IPS-15b (cell line): ENCODE results near the gene KCNH2.

ENCODE experiments used
- H3K27me3 ChIP-seq: one replicate; pipeline ENCODE4 v1.6.1; 2013; ENCODE audit warnings: low read length; ENCODE audit not compliant: control insufficient read depth, insufficient read depth
- H3K36me3 ChIP-seq: one replicate; pipeline ENCODE4 v1.6.1; 2013; ENCODE audit warnings: low read length; ENCODE audit not compliant: control insufficient read depth, insufficient read depth
- H3K4me1 ChIP-seq: one replicate; pipeline ENCODE4 v1.6.1; 2013; ENCODE audit warnings: mild to moderate bottlenecking, low read length; ENCODE audit not compliant: control insufficient read depth, insufficient read depth
- H3K4me3 ChIP-seq: one replicate; pipeline ENCODE4 v1.5.1; 2013; ENCODE audit warnings: low read depth, low read length
- H3K9ac ChIP-seq: one replicate; pipeline ENCODE4 v1.6.1; 2013; ENCODE audit warnings: low read depth, mild to moderate bottlenecking, low read length
- H3K9me3 ChIP-seq: one replicate; pipeline ENCODE4 v1.6.1; 2013; ENCODE audit warnings: mild to moderate bottlenecking, low read length; ENCODE audit not compliant: control insufficient read depth, insufficient read depth

The KCNH2 gene

GRCh38 chr7:150945853-150946420, 32.2 kb downstream of the KCNH2 start:
- Histone ChIP-seq H3K4me3 (no peak overlapping the region), H3K9me3 (no peaks in the 10 kb centered on the region), H3K36me3 (no peaks in the 10 kb centered on the region), H3K9ac (no peak overlapping the region), H3K4me1 (peaks cover 7% of the 10 kb centered on the region), H3K27me3 (peaks cover 8% of the 10 kb centered on the region)

GRCh38 chr7:150945171-150945852, 32.8 kb downstream of the KCNH2 start:
- Histone ChIP-seq H3K9me3 (no peaks in the 10 kb centered on the region), H3K4me1 (peaks cover 7% of the 10 kb centered on the region), H3K27me3 (peaks cover 8% of the 10 kb centered on the region), H3K9ac (no peak overlapping the region), H3K4me3 (no peak overlapping the region), H3K36me3 (no peaks in the 10 kb centered on the region)

DNA sequence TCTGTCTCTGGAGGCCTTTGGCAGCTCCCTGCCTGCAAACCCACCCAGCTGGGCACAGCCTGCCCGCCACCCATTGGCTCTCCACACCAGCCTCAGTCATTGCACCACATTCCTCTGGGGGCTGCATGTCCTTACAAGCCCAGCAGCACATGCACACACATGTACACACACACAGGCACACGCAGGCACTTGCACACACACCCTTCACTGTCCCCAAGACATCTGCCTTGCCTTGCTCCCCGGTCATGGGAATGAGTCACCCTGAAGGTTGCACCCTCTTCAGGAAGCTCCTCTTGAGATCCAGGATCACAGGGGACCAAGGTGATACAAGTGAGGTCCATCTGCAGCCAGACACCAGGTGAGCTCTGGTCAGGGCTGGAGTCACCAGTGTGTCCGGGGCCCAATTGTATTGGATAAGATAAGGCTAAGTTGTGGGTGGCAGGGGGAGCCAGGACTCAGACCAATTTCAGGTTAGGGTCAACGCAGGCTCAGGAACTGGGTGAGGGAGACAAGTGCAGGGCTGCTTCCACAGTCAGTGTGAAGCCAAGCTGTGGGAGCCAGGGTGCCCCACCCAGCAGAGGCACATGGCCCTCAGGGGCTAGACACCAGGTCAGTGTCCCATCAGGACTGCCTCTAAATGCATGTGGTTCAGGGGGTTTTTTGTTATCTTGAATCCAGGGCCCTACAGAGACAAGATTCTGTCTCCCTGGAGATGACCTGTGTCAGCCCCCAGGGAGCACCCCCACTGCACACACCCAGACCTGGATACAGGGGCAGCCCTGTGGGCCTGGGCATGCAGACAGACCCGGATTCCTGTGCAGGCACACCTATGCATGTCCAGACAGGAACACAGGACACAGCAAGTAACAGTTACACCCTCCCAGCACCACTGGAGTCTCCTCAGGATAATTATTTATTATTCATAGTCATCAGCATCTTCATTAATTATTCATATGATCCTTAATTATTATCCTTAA, 33.8 kb downstream of the KCNH2 start:
- H3K4me3 ChIP-seq: no peak overlapping the region
- no peak overlapping the region for H3K9ac ChIP-seq
- peaks cover 8% of the 10 kb centered on the region for H3K27me3 ChIP-seq
- peaks cover 7% of the 10 kb centered on the region for H3K4me1 ChIP-seq
- H3K9me3 ChIP-seq: no peaks in the 10 kb centered on the region
- no peaks in the 10 kb centered on the region for H3K36me3 ChIP-seq

DNA sequence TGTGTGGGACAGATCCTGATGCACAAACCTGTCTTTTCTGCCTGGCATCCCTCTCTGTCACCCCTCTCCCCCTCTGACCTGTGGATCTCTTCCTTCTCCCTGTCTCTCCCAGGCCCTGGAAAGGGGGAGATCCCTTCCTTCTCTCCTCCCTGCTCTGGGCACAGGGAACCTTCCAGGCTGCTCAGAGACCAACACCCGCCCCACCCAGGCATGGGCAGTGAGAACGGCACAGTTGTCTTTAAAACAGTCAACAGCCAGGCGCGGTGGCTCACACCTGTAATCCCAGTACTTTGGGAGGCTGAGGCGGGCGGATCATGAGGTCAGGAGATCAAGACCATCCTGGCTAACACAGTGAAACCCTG, 34.7 kb downstream of the KCNH2 start:
- H3K4me3 ChIP-seq: no peak overlapping the region
- no peak overlapping the region for H3K9ac ChIP-seq
- no peaks in the 10 kb centered on the region for H3K36me3 ChIP-seq
- H3K9me3 ChIP-seq: no peaks in the 10 kb centered on the region
- H3K4me1 ChIP-seq: peaks cover 3% of the 10 kb centered on the region
- H3K27me3 ChIP-seq: peaks cover 3% of the 10 kb centered on the region

DNA sequence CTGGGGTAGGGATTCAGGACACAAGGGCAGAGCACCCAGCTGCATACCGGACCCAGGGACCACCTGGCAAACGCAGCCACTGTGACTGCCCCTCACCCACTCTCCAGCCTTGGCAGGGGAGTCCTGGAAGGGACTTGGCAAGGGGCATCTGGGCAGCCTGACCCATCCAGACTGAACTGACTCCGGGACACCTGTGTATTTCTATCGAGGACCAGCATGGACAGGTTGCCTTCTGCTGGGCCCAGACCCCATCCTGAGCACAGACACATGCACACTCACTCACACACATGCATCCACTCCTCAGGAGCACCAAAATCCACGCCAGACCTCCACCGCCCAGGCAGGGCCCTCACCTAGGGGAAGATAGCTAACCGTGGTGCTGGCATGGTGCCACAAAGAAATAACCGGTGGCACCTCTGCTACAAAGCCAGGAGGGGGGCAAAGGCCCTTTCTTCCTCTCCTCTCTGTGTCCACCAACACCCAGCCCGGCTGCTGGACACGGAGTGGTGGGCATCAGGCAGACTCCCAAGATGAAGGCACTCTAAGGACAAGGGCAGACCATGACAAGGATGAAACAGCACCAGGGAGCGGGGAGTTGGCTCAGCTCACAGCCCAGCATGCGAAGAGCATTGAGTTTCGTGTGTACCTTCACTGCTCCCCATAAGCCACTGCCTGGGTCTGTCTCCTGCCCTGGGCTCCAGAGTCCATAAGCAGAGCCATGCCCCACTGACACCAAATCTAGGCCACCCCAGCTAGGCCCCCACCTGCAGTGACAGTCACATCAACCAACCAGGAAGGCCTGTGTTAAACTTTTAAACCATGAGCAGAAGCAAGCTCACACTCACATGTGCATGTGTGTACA, 35.3 kb downstream of the KCNH2 start:
- peaks cover under 1% of the 10 kb centered on the region for H3K27me3 ChIP-seq
- H3K4me1 ChIP-seq: no peaks in the 10 kb centered on the region
- H3K9ac ChIP-seq: no peak overlapping the region
- no peaks in the 10 kb centered on the region for H3K36me3 ChIP-seq
- no peaks in the 10 kb centered on the region for H3K9me3 ChIP-seq
- no peak overlapping the region for H3K4me3 ChIP-seq

DNA sequence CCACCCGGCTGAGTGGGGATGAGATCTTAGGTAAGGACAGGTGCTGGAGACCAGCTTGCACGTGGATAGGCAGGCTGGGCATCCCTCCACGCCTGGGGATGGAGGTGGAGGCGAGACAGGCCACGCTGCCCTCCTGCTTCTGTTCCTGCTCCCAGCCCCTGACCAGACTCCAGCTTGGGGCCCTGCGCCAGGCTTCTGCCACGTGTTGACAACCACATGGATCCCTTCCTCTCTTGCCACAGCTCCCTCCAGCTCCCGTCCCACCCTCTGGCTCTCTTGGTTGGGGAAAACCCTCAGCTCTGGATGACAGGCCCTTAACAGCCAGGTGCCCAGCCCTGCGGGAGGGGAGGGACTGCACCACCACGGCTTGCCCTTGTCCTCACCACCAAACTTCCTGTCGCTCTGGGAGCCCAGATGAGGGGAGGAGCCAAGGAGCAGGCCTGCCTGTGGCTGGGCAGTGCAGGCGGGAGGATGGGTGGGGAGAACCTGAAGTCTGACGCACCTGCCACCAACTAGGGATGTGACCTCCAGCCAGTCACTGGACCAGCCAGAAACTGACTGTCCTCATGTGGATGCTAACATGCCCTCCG, 36.0 kb downstream of the KCNH2 start:
- no peak overlapping the region for H3K9ac ChIP-seq
- H3K36me3 ChIP-seq: no peaks in the 10 kb centered on the region
- H3K4me3 ChIP-seq: no peak overlapping the region
- no peaks in the 10 kb centered on the region for H3K9me3 ChIP-seq
- H3K27me3 ChIP-seq: no peaks in the 10 kb centered on the region
- H3K4me1 ChIP-seq: no peaks in the 10 kb centered on the region

DNA sequence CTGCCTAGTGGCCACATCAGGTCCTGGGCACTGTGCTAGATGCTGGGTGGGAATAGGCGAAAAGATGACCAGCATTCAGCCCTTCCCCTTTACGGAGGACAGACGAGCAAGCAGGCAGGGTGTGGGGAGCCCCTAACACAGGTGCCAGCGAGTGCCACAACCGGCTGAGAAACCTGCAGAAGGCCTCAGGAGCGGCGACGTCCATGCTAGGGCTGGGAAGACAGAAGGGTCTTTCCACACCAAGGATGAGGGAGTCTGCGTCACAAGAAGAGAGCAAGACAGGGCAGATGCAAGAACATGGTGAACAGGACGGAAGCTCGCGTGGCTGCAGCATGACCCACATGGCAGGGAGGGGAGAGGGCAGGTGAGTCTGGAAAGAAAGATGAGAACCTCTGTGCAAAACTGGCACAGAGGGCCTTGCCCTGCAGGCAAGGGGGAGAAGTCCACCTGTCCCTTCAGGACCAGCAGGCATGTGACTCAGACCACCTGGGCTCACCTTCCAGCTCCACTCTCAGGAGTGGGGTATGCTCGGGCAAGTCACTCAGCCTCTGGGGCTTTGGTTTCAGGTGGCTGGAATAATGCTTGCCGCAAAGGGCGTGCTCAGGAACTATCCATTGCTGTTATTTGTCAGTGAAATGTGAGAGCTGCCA, 36.6 kb downstream of the KCNH2 start:
- H3K9ac ChIP-seq: no peak overlapping the region
- H3K27me3 ChIP-seq: no peaks in the 10 kb centered on the region
- H3K9me3 ChIP-seq: no peaks in the 10 kb centered on the region
- no peaks in the 10 kb centered on the region for H3K36me3 ChIP-seq
- H3K4me3 ChIP-seq: no peak overlapping the region
- H3K4me1 ChIP-seq: no peaks in the 10 kb centered on the region

DNA sequence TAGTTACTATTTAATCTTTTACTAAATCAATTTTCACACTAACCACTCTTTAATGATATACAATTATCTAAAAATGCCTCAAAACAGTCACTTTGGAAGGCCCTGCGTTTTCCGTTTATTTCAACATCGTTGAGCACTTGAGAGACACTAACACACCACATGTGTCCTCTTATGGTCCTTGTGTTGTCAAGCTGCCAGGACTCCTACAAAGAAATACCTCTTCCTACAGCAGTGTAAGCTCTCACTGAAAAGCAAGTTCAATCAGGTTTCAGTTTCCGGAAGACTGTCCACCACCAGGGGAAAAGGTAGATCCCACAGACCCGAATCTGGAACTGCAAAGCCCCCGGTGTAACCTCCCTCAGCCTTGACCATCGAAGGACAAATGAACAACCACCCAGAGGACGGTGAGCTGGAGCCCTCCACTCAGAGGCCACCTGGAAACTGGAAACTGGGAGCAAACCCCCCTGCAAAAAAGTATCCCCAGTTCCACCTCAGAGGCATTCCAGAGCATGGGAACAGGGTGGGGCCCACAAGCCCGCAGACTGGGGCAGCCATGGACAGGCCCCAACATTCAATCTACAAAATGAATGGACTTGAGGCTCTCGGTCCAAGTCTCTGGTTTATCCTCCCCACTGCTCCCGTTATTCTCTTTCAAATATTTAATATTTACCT, 37.6 kb downstream of the KCNH2 start:
- no peak overlapping the region for H3K4me3 ChIP-seq
- no peaks in the 10 kb centered on the region for H3K4me1 ChIP-seq
- H3K9ac ChIP-seq: no peak overlapping the region
- no peaks in the 10 kb centered on the region for H3K9me3 ChIP-seq
- H3K36me3 ChIP-seq: no peaks in the 10 kb centered on the region
- H3K27me3 ChIP-seq: no peaks in the 10 kb centered on the region

DNA sequence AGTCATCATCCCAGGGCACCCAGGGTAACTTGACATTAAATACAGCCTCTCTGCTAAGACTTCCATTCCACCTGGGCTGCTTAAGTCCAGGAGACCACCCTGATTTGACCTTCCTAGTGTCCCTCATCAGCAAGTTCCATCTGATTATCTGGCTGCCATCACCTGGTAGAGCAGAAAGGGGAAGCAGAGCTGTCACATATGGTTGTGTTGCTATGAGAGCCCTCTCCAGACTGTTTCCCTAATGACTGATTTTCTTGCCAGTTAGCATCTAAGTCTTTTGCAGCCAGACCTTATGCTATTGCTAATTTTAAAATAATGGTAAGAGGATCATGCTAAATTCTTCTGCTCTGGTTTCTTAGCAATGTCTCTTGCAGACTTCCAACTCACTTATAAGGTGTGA, 38.7 kb downstream of the KCNH2 start:
- Histone ChIP-seq H3K4me1 (no peaks in the 10 kb centered on the region), H3K36me3 (no peaks in the 10 kb centered on the region), H3K4me3 (no peak overlapping the region), H3K9ac (no peak overlapping the region), H3K27me3 (no peaks in the 10 kb centered on the region), H3K9me3 (no peaks in the 10 kb centered on the region)

DNA sequence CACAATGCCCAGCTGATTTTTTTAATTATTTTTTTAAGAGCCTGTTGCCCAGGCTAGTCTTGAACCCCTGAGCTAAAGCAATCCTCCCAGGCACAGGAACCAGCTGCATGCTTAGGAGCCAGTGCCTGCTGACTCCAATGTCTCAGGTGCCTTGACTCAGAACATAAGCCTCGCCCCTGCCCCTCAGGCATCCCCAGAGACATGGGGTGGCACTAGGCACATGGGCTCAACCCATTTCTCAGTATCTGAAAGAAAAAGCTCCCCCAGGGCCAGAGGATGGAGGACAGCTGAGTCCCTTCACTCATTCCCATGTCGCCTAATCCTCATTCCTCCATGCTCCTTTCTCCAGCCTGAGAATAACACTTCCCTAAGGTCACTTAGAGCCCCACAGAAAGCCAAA, 39.1 kb downstream of the KCNH2 start:
- Histone ChIP-seq H3K36me3 (no peaks in the 10 kb centered on the region), H3K4me1 (no peaks in the 10 kb centered on the region), H3K27me3 (no peaks in the 10 kb centered on the region), H3K9ac (no peak overlapping the region), H3K9me3 (no peaks in the 10 kb centered on the region), H3K4me3 (no peak overlapping the region)
